SK-N-MC (cell line): Measurements from ENCODE around the gene FUCA1.

Source experiments
- EZH2 ChIP-seq: fragments of 200-600 bp; sonication (generic); IDR thresholded peaks from one replicate; pipeline ENCODE4 v1.6.1; 2017; ENCODE audit warnings: antibody characterized with exemption
- POLR2AphosphoS5 ChIP-seq: IDR thresholded peaks from 2 replicates; pipeline ENCODE4 v1.6.1; 2012; ENCODE audit warnings: mild to moderate bottlenecking, low read depth, low read length, borderline replicate concordance

DNA sequence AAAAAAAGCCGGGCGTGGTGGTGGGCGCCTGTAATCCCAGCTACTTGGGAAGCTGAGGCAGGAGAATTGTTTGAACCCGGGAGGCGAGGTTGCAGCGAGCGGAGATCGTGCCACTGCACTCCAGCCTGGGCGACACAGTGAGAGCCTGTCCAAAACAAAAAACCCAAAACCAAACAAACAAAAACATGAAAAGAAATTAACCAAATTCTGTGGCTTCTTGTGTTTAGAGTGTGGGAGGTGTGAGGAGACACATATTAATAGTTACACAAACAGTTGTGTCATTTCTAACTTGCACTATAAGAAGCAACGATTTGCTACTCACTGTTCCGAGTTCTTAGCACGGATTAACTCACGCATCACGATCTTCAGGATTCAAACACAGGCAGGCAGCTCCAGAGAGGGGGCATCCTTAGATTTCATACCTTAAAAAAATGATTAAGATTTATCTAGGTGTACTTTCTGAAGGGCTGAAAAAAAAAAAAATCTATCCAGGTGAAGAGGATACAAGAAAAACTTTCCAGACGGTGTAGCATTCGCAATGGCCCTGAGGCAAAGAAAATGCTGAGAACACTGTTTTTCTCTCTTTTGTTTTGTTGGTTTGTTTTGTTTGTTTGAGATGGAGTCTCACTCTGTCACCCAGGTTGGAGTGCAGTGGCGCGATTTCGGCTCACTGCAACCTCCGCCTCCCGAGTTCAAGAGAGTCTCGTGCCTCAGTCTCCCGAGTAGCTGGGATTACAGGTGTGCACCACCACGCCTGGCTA lies 42.1 kb downstream of the FUCA1 start:
- TF ChIP-seq POLR2AphosphoS5: no peak
- no peak for TF ChIP-seq EZH2
